Hair follicle dermal papilla cell (primary cell): Measurements from ENCODE around the gene B3GNT7. TPM values are rescaled to one million over a fixed set of nuclear protein-coding genes. Genes with fewer than 3 reads are reported as not detected.

Experiments
- small RNA-seq: library from RNA; depleted of rRNA; stranded (forward); fragments of <200 nt; gene quantifications from one replicate; pipeline ENCODE3, GENCODE V24; 2012
- total RNA-seq: library from RNA; depleted of rRNA; stranded (reverse); fragments of >200 nt; gene quantifications from 2 replicates; pipeline ENCODE4 v1.2.3, GENCODE V29; 2012

The B3GNT7 gene, protein sequence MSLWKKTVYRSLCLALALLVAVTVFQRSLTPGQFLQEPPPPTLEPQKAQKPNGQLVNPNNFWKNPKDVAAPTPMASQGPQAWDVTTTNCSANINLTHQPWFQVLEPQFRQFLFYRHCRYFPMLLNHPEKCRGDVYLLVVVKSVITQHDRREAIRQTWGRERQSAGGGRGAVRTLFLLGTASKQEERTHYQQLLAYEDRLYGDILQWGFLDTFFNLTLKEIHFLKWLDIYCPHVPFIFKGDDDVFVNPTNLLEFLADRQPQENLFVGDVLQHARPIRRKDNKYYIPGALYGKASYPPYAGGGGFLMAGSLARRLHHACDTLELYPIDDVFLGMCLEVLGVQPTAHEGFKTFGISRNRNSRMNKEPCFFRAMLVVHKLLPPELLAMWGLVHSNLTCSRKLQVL
- total RNA-seq = 0.12 and 0.65 TPM in 2 replicates

DNA sequence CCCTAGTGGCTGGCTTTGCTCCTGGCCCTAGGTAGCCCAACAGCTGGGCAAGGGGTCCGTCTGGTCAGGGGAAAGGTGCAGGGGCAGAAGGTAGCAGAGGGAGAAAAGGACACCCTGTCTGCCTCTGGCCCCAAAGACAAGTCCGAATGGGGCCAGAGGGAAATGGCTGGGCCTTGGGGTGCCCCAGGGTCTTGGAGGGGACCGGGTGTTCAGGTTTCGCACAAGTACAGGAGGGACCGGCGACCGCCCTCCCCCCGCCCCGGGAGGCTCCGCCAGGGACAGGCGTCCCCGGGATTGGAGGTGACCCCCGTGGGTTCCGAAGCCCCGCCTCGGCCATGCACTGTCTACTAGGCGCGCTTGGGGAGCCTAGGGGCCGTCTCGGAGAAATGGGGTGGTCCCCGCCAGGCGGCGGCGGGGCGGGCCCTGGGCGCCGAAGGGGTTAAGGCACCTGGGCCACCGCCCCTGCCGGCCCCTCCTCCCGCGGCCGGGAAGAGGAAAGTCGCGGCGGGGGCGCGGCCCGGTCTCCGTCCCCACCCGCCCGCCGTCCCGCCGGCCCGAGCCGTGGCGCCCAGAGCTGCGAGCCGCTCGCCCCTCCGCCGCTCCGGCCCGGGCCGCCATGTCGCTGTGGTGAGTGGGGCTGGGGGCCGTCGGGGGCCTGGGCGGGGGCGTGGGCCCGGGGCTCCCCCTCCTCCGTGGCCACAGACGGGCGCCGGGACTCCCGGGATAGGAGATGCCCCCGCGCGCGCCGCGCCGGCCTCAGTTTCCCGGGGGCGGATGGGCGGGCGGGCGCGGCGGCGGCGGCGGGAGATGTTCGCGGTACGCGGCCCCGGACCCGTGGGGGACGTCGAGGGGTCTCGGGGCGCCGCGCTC lies at the start of gene B3GNT7:
TSS of gene B3GNT7 (plus strand) at position 523 of the 870 bp plus-strand sequence. CDS start at position 617, 94 bp downstream.

Small RNA genes lying within 50 kb of the gene (small RNA-seq; reads per million reads assigned to genes)
- not detected for gene MIR4777

Other genes starting within 250 kb of the B3GNT7 start
- 54.2 and 69.9 TPM in 2 replicates for gene ARMC9, start 197.1 kb upstream of the B3GNT7 start, total RNA-seq
- gene NCL, start 68.8 kb downstream of the B3GNT7 start, total RNA-seq = 95.8 and 100 TPM in 2 replicates
- under 0.01 TPM in 1 of 2 replicates, not detected in the other for gene NMUR1, start 134.7 kb downstream of the B3GNT7 start, total RNA-seq
- not detected in 2 replicates for gene TEX44, start 197.2 kb downstream of the B3GNT7 start, total RNA-seq